GM12878 (cell line): Measurements from ENCODE around the gene ERC2.

Experiments used
- CBX5 ChIP-seq: sonication (generic); IDR thresholded peaks from 2 replicates; pipeline ENCODE4 v1.6.1; 2016; ENCODE audit warnings: low read depth, moderate library complexity, mild to moderate bottlenecking, inconsistent platforms
- RAD21 ChIP-seq: IDR thresholded peaks from 2 replicates; pipeline ENCODE4 v1.6.1; 2011; ENCODE audit warnings: mild to moderate bottlenecking, low read depth, low read length, moderate library complexity; ENCODE audit not compliant: insufficient read depth
- RCOR1 ChIP-seq: conservative IDR thresholded peaks from 2 replicates; pipeline ENCODE4 v1.6.1; 2012; ENCODE audit warnings: low read depth, low read length, improper control_type of control experiment
- TF ChIP-seq, protein P1 (sequence below): IDR thresholded peaks from 2 replicates; pipeline ENCODE4 v1.6.1; 2011; ENCODE audit warnings: borderline replicate concordance, low read depth, mild to moderate bottlenecking, moderate library complexity, low read length; ENCODE audit not compliant: insufficient read depth, poor library complexity, severe bottlenecking
- TF ChIP-seq, protein P2 (sequence below), 3 experiments: IDR thresholded peaks in 2 of 3; conservative IDR thresholded peaks in 1 of 3; 2 replicates each; pipeline ENCODE4 v1.5.1; 2011; ENCODE audit warnings: low read depth in 3 of 3, low read length in 3 of 3, mild to moderate bottlenecking in 3 of 3, control low read depth in 2 of 3, moderate library complexity in 2 of 3, inconsistent platforms in 1 of 3, mixed read lengths in 1 of 3; ENCODE audit not compliant: control insufficient read depth in 2 of 3, insufficient read depth in 1 of 3; ENCODE audit errors: extremely low read depth in 1 of 3

- TF ChIP-seq RCOR1: no peak
- no peak for TF ChIP-seq CBX5
- TF ChIP-seq, protein P1, sequence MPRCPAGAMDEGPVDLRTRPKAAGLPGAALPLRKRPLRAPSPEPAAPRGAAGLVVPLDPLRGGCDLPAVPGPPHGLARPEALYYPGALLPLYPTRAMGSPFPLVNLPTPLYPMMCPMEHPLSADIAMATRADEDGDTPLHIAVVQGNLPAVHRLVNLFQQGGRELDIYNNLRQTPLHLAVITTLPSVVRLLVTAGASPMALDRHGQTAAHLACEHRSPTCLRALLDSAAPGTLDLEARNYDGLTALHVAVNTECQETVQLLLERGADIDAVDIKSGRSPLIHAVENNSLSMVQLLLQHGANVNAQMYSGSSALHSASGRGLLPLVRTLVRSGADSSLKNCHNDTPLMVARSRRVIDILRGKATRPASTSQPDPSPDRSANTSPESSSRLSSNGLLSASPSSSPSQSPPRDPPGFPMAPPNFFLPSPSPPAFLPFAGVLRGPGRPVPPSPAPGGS: no peak
- no peak for TF ChIP-seq RAD21
- TF ChIP-seq, protein P2, sequence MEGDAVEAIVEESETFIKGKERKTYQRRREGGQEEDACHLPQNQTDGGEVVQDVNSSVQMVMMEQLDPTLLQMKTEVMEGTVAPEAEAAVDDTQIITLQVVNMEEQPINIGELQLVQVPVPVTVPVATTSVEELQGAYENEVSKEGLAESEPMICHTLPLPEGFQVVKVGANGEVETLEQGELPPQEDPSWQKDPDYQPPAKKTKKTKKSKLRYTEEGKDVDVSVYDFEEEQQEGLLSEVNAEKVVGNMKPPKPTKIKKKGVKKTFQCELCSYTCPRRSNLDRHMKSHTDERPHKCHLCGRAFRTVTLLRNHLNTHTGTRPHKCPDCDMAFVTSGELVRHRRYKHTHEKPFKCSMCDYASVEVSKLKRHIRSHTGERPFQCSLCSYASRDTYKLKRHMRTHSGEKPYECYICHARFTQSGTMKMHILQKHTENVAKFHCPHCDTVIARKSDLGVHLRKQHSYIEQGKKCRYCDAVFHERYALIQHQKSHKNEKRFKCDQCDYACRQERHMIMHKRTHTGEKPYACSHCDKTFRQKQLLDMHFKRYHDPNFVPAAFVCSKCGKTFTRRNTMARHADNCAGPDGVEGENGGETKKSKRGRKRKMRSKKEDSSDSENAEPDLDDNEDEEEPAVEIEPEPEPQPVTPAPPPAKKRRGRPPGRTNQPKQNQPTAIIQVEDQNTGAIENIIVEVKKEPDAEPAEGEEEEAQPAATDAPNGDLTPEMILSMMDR (IDR thresholded peaks at IDR 0.05 in 2 of 3, conservative IDR thresholded peaks at IDR 0.05 in 1 of 3; ENCODE audit: control insufficient read depth in 2 of 3, extremely low read depth in 1 of 3, insufficient read depth in 1 of 3, low read depth in 3 of 3, low read length in 3 of 3): no peak
These were observed 653.0 kb downstream of the ERC2 start for GRCh38 chr3:55815262-55815661.
